GM19324 (cell line): Measurements from ENCODE around the gene PAX2.

Source experiments
- ATAC-seq: cut with Tn5 transposase; IDR thresholded peaks from one replicate; pipeline ENCODE4 v1.9.1; 2021; ENCODE audit warnings: mild to moderate bottlenecking, moderate library complexity; ENCODE audit not compliant: unreplicated experiment, low FRiP score

The PAX2 gene

DNA sequence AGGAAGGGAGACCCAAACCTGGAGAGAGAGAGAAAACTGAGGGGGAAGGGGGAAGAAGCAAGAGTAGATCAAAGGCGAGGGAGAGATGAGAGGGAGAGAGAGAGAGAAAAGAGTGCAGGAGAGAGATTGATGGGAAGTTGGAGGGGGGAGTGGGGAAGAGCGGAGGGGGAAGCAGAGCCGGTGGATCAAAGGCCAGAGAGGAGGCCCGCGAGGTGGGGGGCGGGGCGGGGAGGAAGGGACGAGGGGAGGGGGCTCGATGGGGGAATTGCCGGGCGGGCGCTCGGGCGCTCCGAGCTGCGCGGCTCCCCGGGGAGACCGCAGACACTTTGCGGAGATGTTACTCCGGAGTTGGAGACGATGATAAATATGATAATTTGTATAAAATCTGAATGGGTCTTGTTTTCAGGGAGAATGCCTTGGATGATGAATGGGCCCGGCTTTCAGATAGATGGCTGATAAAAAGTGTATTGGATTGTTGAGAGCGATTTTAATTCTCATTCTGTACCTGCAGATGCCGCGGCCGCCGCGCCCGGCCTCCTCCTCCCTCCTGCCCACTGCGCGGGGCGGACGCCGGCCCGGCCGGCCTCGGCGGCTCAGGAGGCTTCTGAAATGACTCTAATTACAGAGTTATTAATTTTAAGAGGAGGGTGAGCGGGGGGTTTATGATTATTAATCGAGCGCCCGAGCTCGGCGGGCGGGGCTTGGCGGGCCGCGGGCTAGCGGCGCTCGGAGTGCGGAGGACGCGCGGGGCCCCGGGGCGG, 21.4 kb upstream of the PAX2 start:
- ATAC-seq, result no peak

GRCh38 chr10:100724531-100725027, 20.8 kb upstream of the PAX2 start:
- ATAC-seq, result no peak

DNA sequence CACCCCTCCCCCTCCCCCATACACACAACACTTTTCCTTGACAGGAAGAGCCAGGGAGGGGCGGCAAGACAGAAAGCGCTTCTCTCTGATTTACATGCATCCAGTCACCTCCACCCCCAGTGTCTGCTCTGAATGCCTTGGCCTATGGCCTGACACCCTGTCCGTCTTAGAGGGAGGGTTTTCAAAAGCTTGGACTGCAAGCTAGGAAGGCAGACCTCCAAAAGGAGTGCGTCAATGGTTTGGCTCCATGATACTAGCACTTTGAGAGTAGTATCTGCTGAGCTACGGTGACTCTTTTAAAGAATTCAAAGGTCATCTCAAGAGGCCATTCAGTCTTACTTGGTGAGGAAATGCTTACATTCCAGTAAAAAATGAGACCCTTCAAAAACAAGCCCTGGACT, 20.3 kb upstream of the PAX2 start:
- ATAC-seq, result no peak

DNA sequence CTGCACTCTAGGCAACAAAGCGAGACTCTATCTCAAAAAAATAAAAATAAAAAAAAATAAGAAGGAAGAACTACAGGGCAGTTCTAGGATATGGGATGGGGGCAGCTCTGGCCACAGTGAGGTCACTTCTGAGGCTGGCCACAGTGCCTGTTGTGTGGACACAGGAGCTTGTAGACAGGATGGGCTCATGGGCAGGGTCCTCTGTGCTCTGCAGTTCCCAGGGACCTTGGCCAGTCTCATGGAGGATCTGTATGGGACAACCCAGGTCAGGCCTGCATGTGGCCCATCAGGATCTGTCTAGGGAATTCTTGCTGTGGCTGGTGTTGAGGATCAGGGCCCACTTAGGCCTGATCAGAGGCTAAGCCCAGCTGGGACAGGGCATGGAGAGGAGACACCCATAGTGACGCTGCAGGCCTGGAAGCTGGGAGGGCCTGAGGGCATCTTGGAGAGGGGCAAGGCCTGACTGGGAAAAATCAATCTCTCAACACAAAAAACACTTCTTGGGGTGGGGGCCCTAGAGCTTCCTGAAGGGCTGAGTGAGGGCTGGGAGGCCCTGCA, 19.4 kb upstream of the PAX2 start:
- ATAC-seq, result no peak

DNA sequence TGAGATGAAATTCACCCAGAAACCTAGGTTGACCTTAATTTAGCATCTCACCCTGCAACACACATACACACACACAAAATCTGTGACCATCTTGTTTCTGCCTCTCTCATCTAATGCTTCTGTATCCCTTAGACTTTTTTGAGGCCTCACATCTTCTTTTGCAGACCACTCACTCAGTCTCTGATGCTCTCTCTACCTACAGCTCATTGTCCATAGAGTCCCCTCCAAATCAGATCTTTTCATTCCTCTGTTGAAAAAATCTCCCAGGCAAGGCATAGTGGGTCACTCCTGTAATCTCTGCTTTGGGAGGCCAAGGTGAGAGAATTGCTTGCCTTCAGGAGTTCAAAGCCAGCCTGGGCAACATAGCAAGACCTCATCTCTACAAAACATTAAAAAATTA, 17.6 kb upstream of the PAX2 start:
- no peak for ATAC-seq

- no peak for ATAC-seq
Observed at GRCh38 chr10:100728928-100729861, 16.2 kb upstream of the PAX2 start.

GRCh38 chr10:100729862-100730724, 15.3 kb upstream of the PAX2 start:
- ATAC-seq, result no peak

- ATAC-seq, result no peak
Observed at GRCh38 chr10:100730725-100731406, 14.5 kb upstream of the PAX2 start.

- no peak for ATAC-seq
Observed at GRCh38 chr10:100731407-100732240, 13.8 kb upstream of the PAX2 start.

GRCh38 chr10:100732241-100732596, 13.2 kb upstream of the PAX2 start:
- no peak for ATAC-seq

GRCh38 chr10:100733329-100733728, 12.1 kb upstream of the PAX2 start:
- ATAC-seq, result no peak

- no peak for ATAC-seq
Observed at GRCh38 chr10:100734295-100735086, 10.9 kb upstream of the PAX2 start.

DNA sequence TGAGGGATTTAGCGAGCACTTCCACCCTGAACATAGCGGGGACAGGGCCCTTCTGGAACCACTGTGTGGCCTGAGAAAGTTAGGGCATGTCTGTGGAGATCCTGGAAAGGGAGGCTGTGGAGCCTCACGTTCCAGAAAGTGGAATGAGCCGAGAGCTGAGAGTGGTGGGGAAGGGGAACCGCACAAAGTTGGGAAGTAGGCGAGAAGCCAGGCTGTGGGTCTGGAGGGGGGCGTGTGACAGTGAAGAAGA, 10.4 kb upstream of the PAX2 start:
- ATAC-seq, result no peak

DNA sequence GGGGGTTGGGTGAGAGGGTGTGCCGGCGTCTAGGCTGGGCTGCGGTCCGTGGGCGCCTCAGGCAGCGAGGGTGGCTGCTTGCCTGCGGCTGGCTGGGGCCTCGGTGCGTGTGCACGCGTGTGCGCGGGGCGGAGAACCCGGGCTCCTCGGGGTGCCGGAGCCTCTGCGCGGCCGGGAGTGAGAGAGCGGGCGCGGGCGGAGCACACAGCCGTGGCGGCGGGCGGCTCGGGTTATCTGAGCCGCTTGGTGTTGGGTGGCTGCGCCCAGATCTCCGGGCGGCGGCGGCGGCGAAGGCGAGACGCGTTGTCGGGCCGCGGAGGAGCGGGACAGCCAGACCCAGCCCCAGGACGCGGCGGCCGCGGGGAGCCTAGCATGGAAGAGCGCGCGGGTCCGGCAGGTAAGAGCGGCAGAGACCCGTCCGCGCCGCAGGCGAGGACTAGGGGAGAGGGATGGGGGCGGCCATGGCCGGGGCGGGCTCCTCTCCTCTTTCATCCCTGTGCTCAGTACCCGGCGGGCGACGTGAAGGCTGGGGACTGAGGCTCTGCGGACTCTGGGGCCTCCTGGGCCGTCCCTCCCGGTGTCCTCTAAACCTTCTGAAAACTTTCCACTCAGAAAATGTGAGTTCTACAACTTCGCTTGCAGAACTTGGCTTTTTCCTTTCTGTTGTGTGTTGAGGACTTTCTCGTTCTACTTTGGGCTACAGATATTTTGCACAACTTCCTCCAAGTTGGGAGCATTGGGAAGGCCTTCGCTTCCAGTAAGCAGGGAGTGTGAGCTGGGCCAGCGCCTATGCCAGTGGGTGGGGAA, 9.8 kb upstream of the PAX2 start:
- ATAC-seq, result no peak

DNA sequence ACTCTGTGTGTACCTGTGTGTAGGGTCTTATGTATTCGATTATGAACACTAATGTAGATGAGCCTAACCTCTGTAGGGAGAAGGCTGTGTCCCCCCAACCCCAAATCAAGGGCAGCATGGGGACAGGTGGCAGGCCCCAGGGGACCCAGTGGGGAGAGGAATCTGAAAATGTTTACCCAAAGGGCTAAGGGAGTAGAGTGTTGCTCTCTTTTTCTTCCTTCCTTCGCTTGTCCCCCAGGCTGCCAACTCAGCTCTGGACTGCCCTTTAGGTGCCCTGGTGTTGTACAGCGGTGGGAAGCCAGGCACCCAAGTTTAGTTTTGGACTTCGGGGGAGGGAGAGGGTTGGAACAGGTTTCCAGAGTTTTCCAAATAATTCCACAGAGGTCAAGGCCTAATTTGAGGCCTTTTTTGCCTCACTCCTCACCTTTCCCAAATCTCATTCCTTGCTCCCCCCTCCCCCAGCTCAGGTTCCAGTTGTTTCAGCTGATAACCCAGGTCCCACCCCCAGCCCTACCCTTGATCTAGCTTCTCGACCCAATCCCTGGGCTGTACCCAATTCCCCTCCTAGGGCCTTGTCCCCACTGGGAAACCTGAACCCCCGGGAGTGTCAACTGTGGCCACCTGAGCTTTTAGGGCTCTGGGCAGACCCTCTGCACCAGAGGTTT, 9.1 kb upstream of the PAX2 start:
- no peak for ATAC-seq

- no peak for ATAC-seq
Observed at GRCh38 chr10:100736809-100737354, 8.5 kb upstream of the PAX2 start.
